Fibroblast of the aortic adventitia (primary cell): Measurements from ENCODE around the gene HIKESHI. TPM values are rescaled to one million over a fixed set of nuclear protein-coding genes. Genes with fewer than 3 reads are reported as not detected.
"Not testable (repeated sequence)": the region's sequence is repeated elsewhere in the genome, so short reads cannot be mapped to it uniquely, and the experiment has no call there.

Experiments
- DNase-seq: peaks from one replicate; pipeline ENCODE4 v3.0.0-alpha.2; 2010; ENCODE audit warnings: low read depth
- H3K4me3 ChIP-seq: 2 replicates; pipeline ENCODE4 v1.5.1; 2011; ENCODE audit warnings: low read depth, mild to moderate bottlenecking, control low read depth, low read length, moderate library complexity
- total RNA-seq: library from RNA; depleted of rRNA; stranded (reverse); fragments of >200 nt; gene quantifications from 2 replicates; pipeline ENCODE4 v1.2.3, GENCODE V29; 2012; ENCODE audit warnings: low replicate concordance
- TF ChIP-seq, protein P1 (sequence below): IDR thresholded peaks from 2 replicates; pipeline ENCODE4 v1.5.1; 2011; ENCODE audit warnings: mild to moderate bottlenecking, low read length, control low read depth, inconsistent platforms; ENCODE audit not compliant: insufficient read depth

Gene HIKESHI
- total RNA-seq, 1 donor = 92.2 TPM

DNA sequence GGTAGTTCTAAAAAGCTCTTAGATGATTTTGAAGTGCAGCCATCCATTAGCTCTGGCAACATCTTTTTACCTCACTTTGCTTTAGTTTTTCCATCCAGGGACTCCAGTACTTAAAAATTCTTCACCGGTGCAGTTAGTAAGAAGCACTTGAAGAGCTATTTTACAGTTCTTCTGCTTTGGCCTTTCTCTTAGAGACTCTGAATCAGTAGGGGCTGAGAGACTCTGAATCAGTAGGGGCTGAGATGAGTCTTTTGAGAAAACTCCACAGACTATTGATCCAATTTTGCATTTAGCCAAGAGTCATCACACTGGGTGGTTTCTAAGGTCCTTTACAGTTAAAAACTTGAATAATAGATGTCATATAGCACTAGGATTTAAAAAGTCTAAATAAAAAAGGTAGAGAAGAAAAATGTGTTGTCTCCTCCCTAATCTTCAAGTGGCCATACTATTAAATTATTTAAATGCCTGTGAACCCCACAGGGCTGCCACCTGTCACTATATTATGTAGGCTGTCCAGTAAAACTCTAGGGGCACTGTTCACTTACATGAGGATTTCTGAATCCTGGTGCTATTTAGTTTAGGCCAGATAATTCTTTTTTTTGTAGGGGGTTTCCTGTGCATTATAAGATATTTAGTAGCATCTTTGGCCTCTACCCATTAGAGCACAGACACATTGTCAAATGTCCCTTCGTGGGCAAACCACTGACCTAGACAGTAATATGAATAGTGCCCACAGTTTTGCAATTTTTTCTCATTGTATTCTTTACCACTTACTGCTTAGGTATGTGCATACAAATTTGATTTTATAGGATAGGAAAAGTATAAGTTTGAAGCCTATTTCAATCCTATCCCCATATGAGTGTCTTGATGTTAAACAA lies 26.3 kb upstream of the HIKESHI start:
- DNase-seq = no peak
- TF ChIP-seq, protein P1, sequence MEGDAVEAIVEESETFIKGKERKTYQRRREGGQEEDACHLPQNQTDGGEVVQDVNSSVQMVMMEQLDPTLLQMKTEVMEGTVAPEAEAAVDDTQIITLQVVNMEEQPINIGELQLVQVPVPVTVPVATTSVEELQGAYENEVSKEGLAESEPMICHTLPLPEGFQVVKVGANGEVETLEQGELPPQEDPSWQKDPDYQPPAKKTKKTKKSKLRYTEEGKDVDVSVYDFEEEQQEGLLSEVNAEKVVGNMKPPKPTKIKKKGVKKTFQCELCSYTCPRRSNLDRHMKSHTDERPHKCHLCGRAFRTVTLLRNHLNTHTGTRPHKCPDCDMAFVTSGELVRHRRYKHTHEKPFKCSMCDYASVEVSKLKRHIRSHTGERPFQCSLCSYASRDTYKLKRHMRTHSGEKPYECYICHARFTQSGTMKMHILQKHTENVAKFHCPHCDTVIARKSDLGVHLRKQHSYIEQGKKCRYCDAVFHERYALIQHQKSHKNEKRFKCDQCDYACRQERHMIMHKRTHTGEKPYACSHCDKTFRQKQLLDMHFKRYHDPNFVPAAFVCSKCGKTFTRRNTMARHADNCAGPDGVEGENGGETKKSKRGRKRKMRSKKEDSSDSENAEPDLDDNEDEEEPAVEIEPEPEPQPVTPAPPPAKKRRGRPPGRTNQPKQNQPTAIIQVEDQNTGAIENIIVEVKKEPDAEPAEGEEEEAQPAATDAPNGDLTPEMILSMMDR = no peak
- H3K4me3 ChIP-seq = no peak overlapping the region

DNA sequence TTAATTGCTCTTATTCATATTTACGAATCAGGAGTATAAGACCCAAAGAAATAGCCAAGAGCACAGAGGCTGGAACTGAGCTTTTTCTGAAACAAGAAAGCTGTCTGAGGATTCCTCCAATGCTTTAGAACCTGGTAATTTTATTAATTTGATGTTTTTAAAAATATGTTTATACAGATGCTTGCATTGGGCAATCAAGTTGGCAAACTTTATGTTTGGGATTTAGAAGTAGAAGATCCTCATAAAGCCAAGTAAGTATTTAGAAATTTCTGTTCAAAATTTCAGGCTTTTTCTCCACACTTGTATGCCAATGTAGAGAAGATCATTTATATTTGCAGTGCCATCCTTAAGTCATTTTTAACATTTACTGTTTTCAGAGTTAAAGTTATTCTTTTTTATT lies 24.3 kb upstream of the HIKESHI start:
- no peak for DNase-seq
- TF ChIP-seq, protein P1 = no peak
- no peak overlapping the region for H3K4me3 ChIP-seq

DNA sequence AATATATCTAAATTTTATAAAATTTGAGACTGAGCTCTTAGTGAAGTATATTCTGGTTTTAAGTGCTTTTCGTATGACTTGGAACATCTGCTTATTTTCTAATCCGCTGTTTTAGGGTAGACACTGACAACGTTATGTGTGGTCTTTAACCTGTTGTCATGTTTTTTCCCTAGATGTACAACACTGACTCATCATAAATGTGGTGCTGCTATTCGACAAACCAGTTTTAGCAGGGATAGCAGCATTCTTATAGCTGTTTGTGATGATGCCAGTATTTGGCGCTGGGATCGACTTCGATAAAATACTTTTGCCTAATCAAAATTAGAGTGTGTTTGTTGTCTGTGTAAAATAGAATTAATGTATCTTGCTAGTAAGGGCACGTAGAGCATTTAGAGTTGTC lies 23.8 kb upstream of the HIKESHI start:
- DNase-seq = no peak
- H3K4me3 ChIP-seq = no peak overlapping the region
- TF ChIP-seq, protein P1 = no peak

DNA sequence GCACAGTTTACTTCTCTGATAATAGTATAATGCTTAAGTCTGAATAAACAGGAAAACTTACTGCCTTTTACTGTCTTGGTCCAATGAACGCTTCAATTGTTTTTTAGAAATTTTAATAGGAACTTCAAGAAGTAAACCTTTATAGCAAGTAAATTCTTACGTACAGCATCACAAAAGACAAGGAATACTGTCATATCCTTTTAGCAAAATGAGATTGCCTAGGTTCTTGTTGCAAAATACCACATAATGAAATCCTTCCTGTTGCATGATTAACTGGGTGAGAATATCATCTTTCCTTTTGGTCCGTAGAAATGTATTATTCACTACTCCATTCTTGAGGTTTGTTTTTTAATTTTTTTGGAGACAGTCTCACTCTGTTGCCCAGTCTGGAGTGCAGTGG lies 22.3 kb upstream of the HIKESHI start:
- DNase-seq = no peak
- TF ChIP-seq, protein P1 = no peak
- H3K4me3 ChIP-seq = no peak overlapping the region

DNA sequence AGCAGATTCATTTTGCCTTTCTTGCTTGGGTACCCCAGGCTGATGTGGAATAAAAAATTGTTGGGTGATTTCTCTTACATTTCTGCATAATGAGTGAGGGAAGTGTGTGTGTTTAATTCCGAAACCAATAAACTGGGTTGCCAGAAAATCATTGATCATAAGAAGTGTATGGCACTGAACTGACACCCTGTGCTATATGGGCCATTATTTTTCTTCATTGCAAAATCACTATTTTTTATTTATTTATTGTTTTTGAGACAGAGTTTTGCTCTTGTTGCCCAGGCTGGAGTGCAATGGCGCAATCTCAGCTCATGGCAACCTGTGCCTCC lies 14.6 kb upstream of the HIKESHI start:
- DNase-seq = no peak
- TF ChIP-seq, protein P1 = no peak
- H3K4me3 ChIP-seq = no peak overlapping the region

DNA sequence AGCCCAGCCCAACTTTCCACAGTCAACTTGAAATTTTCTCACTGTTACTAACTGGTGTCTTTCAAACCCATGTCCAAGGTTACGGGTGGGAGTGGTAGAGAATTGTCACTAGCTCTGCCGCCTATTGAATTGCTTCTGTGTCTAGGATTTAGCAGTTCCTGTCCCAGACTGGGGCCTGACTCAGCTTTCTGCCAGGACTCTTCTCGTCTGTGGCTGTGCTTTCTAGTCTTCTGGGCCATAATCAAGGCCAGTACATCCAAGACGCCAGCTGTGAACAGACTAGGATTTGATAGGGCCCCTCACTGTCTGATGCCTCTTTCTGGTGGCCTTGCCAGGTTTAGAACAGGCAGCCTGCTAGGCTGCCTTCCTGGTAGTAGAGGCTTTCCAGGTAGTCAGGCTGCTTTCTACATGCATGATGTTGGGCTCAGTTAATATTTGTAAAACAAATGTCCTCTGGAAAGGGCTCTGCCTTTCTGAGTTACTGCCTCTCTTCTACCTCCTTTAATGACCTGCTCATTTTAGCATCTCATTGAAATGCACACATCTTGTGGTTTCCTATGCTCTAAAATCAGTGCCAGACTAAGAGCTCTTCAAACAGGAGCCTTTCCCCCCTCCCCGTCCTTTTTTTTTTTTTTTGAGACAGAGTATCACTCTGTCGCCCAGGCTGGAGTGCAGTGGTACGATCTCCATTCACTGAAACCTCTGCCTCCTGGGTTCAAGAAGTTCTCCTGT lies 13.1 kb upstream of the HIKESHI start:
- DNase-seq = no peak

DNA sequence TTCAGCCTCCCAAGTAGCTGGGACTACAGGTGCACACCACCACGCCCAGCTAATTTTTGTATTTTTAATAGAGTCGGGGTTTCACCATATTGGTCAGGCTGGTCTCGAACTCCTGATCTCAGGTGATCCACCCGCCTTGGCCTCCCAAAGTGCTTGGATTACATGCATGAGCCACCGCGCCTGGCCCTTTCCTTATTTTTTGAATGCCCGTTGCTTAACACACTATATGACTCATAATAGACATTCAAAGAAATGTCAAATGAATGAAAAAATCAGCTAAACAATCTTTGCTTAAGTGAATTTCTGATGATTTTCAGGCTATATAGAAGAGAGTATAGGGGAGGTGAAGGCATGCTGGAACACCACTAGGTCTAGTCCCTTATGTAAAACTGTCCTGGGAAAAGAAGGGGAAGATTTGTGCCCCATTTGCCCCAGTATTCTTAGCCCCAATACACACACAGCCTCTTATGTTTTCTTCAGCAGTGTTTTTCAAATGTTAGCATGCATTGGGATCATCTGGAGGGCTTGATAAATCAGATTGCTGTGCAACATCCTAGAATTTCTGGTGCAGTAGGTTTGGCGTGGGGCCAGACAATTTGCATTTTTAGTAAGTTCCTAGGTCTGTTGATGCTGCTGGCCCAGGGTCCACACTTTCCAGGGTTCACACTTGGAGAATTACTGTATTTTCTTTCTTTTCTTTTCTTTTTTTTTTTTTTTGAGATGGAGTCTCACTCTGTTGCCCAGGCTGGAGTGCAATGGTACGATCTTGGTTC lies 12.3 kb upstream of the HIKESHI start:
- H3K4me3 ChIP-seq = not testable (repeated sequence)
- peak; percentile 9 for DNase-seq

More for the DNA sequence above, 13.1 kb upstream of the HIKESHI start:
- TF ChIP-seq, protein P1 = no peak
- no peak overlapping the region for H3K4me3 ChIP-seq
